DMS153 (cell line): ENCODE results near the gene UROS.

ENCODE experiments used
- DNase-seq: peaks from one replicate; lab custom pipeline; 2025; lab: John Stamatoyannopoulos, UW

UROS gene

DNA sequence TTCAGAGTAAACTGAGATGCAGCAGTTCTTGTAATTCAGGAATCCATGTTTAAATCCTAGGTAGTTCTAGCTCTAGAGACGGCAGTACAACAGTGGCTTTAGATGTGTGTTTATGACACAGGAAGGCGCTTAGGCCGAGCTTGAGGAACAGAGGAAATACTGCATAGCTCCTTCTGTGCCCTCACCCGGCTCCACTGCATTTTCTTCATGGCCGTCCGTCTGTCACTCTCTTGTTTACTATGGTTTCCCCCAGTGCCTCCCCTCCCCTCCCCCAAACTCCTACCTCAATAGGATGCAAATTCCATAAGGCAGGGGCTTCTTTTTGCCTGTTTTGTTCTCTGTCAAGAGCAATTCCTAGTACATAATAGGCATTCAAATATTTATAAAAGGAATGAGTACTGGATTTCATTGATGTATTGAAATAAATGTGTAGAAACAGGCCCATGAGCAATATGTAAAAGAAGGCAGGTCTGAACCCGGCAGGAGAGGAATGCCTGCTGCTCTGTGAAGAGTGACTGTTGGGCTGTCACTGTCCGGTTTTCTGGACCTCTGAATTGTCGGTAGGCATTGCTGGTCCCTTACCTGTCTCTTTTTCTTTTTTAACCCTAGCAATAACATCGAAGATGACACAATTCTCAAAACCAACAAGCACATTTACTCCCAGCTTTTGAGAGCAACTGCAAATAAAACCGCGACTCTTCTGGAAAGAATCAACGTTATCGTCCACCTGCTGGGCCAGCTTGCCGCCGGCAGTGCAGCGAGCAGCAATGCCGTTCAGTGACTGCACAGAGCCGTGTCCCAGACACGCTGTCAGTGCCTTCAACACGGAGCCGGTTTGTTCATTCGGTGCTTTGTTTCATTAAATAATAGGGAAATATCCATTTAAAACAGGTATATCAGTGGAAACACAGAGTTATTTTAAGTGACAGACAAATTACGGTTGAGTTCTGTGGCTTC, 60.1 kb downstream of the UROS start:
- DNase-seq: no peak

DNA sequence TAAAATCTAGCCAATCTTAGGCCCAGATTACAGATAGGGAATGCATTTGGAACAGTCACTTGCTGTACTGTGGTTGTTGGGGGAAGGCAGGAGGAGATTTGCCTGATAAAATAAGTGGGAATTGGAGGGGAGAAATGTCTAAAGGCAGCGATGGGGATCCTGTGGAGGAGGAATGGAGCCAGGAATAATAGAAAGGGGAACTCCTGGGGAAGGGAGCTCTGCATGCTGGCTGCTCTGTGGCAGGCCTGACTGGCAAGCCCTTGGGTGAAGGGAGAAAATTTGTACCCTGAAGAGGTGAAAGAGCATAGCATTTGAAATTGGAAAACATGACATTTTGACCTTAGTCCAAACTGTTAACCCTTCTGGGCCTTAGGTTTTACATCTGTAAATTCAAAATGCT, 61.1 kb downstream of the UROS start:
- no peak for DNase-seq

DNA sequence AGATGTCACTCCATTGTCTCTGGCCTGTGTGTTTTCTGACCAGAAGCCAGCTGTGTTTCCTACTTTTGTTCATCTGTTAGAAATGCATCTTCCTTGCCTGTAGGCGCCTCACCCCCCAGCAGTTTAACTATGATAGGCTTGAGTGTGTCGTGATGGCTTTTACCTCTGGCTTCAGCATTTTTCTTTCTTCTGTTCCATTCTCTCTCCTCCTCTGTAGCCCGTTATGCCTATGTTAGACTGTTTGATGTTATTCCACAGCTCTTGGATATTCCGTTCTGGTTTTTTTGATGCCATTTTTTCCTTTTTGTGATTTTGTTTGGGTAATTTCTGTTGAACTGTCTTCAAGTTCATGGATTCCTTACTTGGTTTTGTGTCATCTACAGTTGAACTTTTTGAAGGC, 65.3 kb downstream of the UROS start:
- no peak for DNase-seq

DNA sequence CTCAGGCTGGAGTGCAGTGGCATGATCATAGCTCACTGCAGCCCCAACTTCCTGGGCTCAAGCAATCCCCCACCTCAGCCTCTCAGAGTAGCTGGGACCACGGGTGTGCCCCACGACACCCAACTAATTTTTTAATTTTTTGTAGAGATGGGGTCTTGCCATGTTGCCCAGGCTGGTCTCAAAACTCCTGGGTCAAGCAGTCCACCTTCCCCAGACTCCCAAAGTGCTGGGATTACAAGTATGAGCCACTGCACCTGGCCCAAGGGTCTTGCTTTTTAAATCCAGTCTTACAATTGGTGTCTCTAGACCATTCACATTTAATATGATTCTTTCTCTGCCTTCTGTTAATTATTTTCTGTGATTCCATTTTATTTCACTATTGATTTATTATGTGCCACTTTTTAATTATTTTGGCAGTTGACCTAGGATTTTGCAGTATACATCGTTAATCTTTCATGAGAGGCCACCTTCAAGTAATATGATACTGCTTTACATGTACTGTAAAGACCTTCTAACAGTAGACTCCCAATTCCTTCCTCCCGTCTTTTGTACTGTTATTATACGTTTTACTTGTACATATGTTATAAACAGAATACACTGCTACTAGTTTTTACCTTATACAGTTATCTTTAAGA, 66.1 kb downstream of the UROS start:
- DNase-seq: no peak

DNA sequence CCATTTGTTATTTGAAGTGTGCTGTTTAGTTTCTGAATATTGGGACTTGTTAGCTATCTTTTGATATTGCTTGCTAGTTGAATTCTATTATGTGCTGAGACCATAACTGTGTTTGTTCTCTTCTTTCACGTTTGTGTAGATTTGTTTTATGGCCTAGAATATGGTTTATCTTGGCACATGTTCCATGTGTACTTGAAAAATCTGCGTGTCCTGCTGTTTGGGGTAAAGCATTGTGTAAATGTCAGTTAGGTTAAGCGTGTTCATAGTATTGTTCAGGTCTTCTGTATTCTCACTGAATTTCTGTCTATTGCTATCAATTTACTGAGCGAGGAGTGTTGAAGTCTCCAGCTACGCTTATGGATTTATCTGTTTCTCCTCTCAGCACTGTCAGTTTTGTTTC, 66.9 kb downstream of the UROS start:
- DNase-seq: peak; percentile 88

DNA sequence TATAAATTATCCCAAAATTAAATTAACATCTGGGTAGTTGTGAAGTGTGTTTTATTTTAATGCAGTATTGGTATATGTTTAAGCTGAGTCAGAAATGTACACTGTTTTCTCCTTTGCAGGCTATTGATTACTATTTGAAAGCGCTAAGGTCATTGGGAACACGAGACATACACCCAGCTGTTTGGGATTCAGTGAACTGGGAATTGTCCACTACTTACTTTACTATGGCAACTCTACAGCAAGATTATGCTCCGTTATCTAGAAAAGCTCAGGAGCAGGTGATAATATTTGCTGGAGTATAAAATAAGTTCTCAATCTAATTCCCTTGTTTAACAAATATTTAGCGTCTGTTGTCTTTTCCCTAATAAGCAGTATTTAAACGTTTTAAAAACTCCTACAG, 75.6 kb downstream of the UROS start:
- DNase-seq: no peak

DNA sequence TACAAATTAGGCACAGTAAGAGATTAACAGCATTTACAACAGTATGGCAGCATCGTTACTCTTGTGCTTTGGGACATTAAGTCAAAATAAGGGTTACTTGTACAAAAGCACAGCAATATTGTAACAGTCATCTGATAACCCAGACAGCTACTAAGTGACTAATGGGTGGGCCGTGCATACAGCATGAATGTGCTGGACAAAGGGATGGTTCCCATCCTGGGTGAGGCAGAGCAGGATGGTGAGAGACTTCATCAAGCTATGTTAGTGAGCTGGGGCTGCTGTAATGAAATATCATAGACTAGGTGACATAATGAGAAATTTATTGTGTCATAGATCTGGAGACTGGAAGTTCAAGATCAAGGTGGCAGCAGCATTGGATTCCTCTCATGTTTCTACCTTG, 78.1 kb downstream of the UROS start:
- no peak for DNase-seq

DNA sequence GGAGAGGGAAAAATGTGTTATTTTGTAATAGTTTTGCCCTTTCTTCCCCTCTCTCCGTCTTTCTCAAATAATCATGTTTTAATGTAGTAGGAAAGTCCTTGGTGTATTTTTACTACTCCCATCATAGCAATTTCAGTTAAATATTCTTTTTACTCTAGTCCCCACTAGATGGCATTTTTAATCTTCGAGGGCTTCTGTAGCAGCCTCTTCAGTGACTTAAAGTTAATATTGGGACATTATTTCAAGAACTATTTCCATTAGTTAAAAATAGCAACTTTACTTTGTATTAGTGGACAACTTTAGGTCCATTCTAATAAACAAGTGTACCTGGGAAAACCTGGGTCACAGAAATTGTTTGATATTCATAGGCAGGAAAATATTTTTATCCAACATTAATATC, 80.6 kb downstream of the UROS start:
- no peak for DNase-seq

DNA sequence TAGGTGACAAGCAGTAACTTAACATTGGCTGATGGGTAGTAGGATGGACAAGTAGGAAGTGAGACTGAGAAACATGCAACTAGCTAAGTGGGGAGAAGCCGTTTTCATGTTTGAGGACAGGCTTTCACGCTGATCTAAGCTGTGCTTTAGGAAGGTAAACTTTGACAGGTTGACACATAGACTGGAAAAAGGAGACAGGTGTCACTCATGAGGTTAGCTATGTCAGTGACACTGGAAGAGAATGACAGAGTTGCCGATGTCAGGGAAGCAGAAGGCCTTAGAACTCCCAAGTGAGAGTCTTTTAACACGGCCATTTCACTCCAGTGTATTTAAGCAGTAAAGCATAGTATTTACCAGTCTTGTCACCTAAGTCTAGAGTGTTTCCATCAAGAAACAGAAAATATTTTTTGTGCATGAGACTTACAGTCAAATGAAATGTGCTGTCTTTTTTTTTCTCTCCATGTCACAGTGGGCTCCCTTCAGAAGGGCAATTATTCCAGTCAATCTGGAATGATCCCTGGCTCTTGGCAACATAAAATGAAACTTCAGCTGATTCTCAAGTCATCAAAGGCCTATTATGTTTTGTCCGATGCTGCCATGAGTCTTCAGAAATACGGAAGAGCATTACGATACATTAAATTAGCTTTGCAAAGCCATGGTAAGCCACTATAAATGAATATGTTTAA, 82.9 kb downstream of the UROS start:
- no peak for DNase-seq
